SJSA1 (cell line): ENCODE data around the gene SIRT3. TPM values are rescaled to one million over a fixed set of nuclear protein-coding genes. Genes with fewer than 3 reads are reported as not detected.
A peak's percentile ranks its signal among the peaks of the same experiment; 100 is the strongest.
"Not testable (repeated sequence)": the region's sequence is repeated elsewhere in the genome, so short reads cannot be mapped to it uniquely, and the experiment has no call there.

Experiments used
- DNase-seq, 2 experiments: peaks; one replicate each; pipeline ENCODE4 v3.0.0-alpha.2; 2015 to 2020; ENCODE audit warnings: low spot score in 2 of 2, low read depth in 1 of 2
- H3K27ac ChIP-seq: fragments of 250-450 bp; sonication (Bioruptor Pico); 2 replicates; pipeline ENCODE4 v1.5.1; 2020; ENCODE audit warnings: mild to moderate bottlenecking, moderate library complexity
- H3K27me3 ChIP-seq: fragments of 250-450 bp; sonication (Bioruptor Pico); replicated peaks from 2 replicates; pipeline ENCODE4 v1.5.1; 2020; ENCODE audit warnings: mild to moderate bottlenecking, moderate library complexity
- H3K36me3 ChIP-seq: fragments of 250-450 bp; sonication (Bioruptor Pico); 2 replicates; pipeline ENCODE4 v1.5.1; 2020; ENCODE audit warnings: mild to moderate bottlenecking
- H3K4me1 ChIP-seq: fragments of 250-450 bp; sonication (Bioruptor Pico); replicated peaks from 2 replicates; pipeline ENCODE4 v1.6.1; 2021; ENCODE audit warnings: mild to moderate bottlenecking
- H3K4me3 ChIP-seq: fragments of 250-450 bp; sonication (Bioruptor Pico); 2 replicates; pipeline ENCODE4 v1.5.1; 2020; ENCODE audit warnings: mild to moderate bottlenecking
- H3K9me3 ChIP-seq: fragments of 250-450 bp; sonication (Bioruptor Pico); replicated peaks from 2 replicates; pipeline ENCODE4 v1.5.1; 2020; ENCODE audit warnings: mild to moderate bottlenecking
- total RNA-seq: library from RNA; depleted of rRNA; stranded (reverse); fragments of >200 nt; shearing (Covaris generic); gene quantifications from 2 replicates; pipeline ENCODE4 v1.2.3, GENCODE V29; 2014; rRNA removed

The SIRT3 gene
- total RNA-seq, 1 experiment from 2014 or later, result 7.1 TPM

DNA sequence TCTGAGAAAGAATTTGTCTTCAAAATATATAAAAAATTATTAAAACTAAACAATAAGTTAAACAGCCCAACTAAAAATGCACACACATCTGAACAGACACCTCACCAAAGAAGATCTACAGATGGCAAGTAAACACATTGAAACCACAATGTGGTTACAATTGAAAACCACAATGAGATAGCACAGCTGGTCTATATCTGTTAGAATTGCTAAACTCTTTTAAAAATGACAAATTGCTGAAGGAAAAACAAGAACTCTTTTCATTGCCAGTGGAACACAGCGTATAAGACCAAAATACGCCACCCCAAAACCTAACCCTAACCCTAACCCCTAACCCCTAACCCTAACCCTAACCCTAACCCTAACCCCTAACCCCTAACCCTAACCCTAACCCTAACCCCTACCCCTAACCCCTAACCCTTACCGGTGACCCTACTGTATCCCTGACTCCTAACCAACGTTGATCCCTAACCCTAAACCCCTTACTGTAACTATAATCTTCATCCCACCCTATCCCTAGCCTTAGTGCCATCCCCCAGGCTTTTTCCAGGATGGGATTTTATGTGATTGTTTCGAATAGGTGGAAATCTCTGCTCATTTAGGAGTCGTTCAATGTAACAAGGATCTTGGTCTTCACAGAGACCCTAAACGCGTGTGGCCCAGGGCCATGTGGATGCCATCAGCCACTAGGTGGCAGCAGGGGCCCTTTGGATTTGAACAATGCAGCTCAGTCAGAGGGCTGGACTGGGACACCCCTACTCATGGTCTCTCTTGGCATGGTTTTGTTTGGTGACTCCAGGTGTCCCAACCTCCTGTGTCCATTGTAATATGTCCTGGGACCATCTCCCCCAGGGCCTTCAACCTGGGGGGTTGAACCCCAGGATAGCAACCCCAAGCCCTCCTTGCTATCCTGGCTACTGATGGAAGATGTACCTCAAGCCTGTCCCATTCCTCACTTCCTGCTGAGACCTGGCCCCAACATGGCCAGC lies 44.4 kb downstream of the SIRT3 start:
- not testable (repeated sequence) for H3K4me1 ChIP-seq, DNase-seq, H3K27ac ChIP-seq, H3K9me3 ChIP-seq, H3K36me3 ChIP-seq, H3K27me3 ChIP-seq, H3K4me3 ChIP-seq

DNA sequence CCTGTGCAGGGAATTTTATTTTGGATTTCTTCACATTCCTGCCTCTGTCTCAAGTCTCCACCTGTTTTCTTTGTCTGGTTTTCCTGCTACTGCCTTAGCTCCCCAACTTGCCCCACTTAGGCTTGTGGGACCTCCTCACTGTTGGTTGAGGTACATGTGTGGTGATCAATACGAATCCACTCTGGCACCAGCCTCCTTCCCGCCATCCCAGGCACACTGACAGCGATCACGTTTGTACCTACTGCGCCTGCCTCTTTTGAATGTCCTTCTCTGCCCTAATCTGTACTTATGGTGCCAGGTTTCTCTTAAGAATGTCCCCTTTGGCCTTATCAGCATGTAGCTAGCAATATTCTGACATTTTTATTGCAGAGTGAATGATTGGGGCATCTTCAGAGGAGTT lies 45.6 kb downstream of the SIRT3 start:
- H3K36me3 ChIP-seq, H3K4me3 ChIP-seq, H3K27ac ChIP-seq, H3K27me3 ChIP-seq, H3K9me3 ChIP-seq, DNase-seq, H3K4me1 ChIP-seq: not testable (repeated sequence)

DNA sequence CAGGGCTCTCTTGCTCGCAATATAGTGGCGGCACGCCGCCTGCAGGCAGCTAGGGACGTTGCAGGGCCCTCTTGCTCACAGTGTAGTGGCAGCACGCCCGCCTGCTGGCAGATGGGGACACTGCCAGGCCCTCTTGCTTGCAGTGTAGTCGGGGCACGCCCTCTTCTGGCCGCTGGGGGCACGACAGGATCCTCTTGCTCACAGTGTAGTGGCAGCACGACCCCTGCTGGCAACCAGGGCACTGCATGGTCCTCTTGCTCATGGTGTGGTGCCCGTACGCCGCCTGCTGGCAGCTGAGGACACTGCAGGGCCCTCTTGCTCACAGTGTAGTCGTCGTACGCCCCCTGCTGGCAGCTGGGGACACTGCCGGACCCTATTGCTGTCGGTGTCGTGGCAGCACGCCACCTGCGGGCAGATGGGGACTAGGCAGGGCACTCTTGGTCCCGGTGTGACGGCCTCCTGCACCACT lies 46.3 kb downstream of the SIRT3 start:
- DNase-seq, result peak in 1 of 2 experiments; percentile 43
- H3K27ac ChIP-seq, H3K4me3 ChIP-seq, H3K27me3 ChIP-seq, H3K4me1 ChIP-seq, H3K36me3 ChIP-seq, H3K9me3 ChIP-seq: not testable (repeated sequence)

DNA sequence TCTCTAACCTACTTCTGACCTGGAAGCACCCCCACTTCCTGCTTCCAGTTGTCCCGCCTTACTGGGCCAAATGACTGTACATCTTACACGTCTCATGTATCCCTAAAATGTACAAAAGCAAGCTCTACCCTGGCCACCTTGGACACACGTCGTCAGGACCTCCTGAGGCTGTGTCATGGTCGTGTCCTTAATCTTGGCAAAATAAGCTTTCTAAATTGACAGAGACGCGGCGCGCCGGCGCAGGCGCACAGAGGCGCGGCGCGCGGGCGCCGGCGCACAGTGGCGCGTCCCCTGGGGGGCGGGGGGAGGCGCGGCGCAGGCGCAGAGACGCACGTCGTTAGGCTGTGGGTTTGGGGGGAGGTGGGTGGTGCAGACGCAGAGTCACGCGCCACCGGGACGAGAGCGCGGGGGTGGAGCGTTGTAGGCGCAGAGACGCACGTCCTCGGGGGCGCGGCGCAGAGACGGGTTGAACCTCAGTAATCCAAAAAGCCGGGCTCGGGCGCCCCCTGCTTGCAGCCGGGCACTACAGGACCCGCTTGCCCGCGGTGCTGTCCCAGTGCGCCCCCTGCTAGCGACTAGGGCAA lies 46.9 kb downstream of the SIRT3 start:
- DNase-seq, result peak in 1 of 2 experiments; percentile 25
- H3K9me3 ChIP-seq, H3K4me3 ChIP-seq, H3K27me3 ChIP-seq, H3K4me1 ChIP-seq, H3K27ac ChIP-seq, H3K36me3 ChIP-seq: not testable (repeated sequence)

DNA sequence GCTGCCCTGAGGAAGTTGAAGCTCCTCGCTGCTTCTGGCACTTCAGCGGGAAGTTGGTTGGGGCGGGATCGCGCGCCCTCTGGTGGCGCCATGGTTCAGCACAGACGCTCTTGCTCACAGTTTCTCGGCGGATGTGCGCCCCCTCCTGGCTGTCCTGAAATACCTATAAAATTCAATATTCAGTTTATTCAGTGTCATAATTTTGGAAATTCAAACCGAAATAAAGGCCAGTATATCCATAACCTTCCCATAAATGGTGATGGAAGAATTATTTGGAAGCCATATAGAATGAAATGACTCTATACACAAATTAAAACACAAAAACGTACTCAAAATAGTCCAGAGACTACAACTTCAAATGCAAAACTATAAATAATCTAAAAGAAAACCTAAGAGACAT lies 55.9 kb downstream of the SIRT3 start:
- H3K9me3 ChIP-seq, H3K27me3 ChIP-seq, H3K4me1 ChIP-seq, H3K4me3 ChIP-seq, H3K36me3 ChIP-seq, DNase-seq, H3K27ac ChIP-seq: not testable (repeated sequence)

Other genes with a start within 250 kb of the SIRT3 start
- gene SCGB1C1, start 43.3 kb downstream of the SIRT3 start, total RNA-seq, result not detected in 2 replicates
- 9.8 and 10.5 TPM in 2 replicates for gene BET1L, start 28.9 kb downstream of the SIRT3 start, total RNA-seq
- 165 and 176 TPM in 2 replicates for gene RIC8A, start 28.6 kb downstream of the SIRT3 start, total RNA-seq
- gene PSMD13, start 634 bp upstream of the SIRT3 start, total RNA-seq, result 217 and 331 TPM in 2 replicates
- gene NLRP6, start 42.1 kb upstream of the SIRT3 start, total RNA-seq, result not detected in 2 replicates
- gene PGGHG, start 52.8 kb upstream of the SIRT3 start, total RNA-seq, result 2.1 and 4.6 TPM in 2 replicates
- not detected in 2 replicates for gene IFITM5, start 63.2 kb upstream of the SIRT3 start, total RNA-seq
- 6.0 and 16.3 TPM in 2 replicates for gene IFITM2, start 71.5 kb upstream of the SIRT3 start, total RNA-seq
- 0.37 TPM in 1 of 2 replicates, not detected in the other for gene IFITM1, start 77.7 kb upstream of the SIRT3 start, total RNA-seq
- 43.5 and 63.1 TPM in 2 replicates for gene IFITM3, start 84.5 kb upstream of the SIRT3 start, total RNA-seq
- gene B4GALNT4, start 133.2 kb upstream of the SIRT3 start, total RNA-seq, result not detected in 2 replicates
- gene PKP3, start 157.9 kb upstream of the SIRT3 start, total RNA-seq, result 1.9 and 5.7 TPM in 2 replicates
- gene SIGIRR, start 178.7 kb upstream of the SIRT3 start, total RNA-seq, result 3.3 and 8.6 TPM in 2 replicates
- gene ANO9, start 205.7 kb upstream of the SIRT3 start, total RNA-seq, result not detected in 2 replicates
- 11.5 and 18.3 TPM in 2 replicates for gene PTDSS2, start 213.9 kb upstream of the SIRT3 start, total RNA-seq